ENCODE data around the gene TAF9. TPM values are rescaled to one million over a fixed set of nuclear protein-coding genes. Genes with fewer than 3 reads are reported as not detected.
"Not testable (repeated sequence)": the region's sequence is repeated elsewhere in the genome, so short reads cannot be mapped to it uniquely, and the experiment has no call there.

TAF9 gene
- total RNA-seq, 2 experiments from 2014 or later, result 52.0 to 52.8 TPM

DNA sequence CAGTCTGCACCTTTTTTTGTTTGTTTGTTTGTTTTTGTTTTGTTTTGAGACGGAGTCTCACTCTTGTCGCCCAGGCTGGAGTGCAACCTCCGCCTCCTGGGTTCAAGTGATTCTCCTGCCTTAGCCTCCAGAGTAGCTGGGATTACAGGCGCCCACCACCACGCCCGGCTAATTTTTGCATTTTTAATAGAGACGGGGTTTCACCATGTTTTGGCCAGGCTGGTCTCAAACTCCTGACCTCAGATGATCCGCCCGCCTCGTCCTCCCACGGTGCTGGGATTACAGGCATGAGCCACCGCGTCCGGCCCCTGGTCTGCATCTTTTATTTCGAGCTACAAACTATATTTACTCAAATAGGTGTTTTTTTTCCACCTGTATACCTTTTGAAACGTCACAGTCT is 1.0 kb upstream of the TAF9 start:
- not testable (repeated sequence) for H3K9me3 Mint-ChIP-seq (ENCODE audit: insufficient read depth); ATAC-seq; DNase-seq; H3K27me3 Mint-ChIP-seq (ENCODE audit: low read depth)
- Mint-ChIP-seq H3K36me3 (ENCODE audit: low read depth) (peaks cover 26% of the 10 kb centered on the region), H3K4me1 (ENCODE audit: low read depth) (peaks cover 36% of the 10 kb centered on the region), H3K27ac (peak overlapping the region; percentile 99), H3K4me3 (peak overlapping the region; percentile 99)
- POLR2A ChIA-PET, result interaction anchor here (0.6 to 1.1 kb wide), 6 partner anchors 8 to 136 kb away, joined by 3 to 4 read pairs (median 3); partner anchors contain the start of gene CDK7
- CTCF ChIA-PET, result interaction anchor here (0.8 to 1.0 kb wide), 2 partner anchors 38 to 277 kb away, joined by 3 read pairs; partner anchors contain the start of gene SLC30A5

DNA sequence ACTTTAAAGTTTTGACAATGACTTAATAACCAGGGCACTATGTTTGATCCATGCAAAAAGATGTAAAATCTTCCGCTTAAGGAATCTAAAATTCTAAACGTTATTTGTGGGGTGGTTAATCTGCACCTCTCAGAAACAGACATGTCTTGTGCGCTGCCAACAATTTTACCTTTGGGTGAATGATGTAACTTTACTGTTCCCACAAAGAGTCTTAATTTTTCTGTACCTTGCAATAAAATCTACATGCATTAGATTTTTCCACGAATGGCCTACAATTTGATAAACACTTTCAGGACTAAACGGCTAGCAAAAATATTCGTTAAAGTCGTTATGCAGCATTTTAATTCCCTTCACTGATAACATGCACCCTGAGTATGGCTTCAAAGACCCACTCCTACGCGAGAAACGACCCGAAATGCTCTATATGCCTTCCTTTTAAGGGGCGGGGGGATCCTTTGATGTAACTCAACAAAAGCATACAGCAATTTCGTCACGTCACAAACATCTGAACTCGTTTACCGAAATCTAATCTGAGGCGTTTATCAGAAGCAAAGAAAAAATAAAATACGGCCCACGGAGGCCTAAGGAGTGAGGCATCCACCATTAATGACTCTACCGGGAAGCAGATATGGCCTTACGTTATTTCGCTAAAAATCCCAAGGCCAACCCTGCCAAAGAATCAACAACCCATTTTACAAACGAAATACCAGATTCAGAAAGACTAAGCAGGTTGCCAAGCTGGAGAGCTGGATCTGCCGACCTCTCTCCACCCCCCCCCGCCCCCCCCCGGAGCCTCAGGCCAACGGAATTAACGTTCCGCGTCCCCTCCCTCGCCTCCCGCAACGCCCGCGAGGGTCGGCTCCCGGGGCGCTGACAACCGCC is 621 bp downstream of the TAF9 start:
- H3K9me3 Mint-ChIP-seq (ENCODE audit: insufficient read depth), result no peaks in the 10 kb centered on the region
- peak overlapping the region; percentile 99 for H3K27ac Mint-ChIP-seq
- ChIA-PET POLR2A (no interaction called here), CTCF (no interaction called here)
- DNase-seq (peak; percentile 30), ATAC-seq (peak; percentile 2)
- H3K27me3 Mint-ChIP-seq (ENCODE audit: low read depth), result no peaks in the 10 kb centered on the region
- peaks cover 39% of the 10 kb centered on the region for H3K4me1 Mint-ChIP-seq (ENCODE audit: low read depth)
- H3K4me3 Mint-ChIP-seq, result peak overlapping the region; percentile 99
- H3K36me3 Mint-ChIP-seq (ENCODE audit: low read depth), result peaks cover 34% of the 10 kb centered on the region

DNA sequence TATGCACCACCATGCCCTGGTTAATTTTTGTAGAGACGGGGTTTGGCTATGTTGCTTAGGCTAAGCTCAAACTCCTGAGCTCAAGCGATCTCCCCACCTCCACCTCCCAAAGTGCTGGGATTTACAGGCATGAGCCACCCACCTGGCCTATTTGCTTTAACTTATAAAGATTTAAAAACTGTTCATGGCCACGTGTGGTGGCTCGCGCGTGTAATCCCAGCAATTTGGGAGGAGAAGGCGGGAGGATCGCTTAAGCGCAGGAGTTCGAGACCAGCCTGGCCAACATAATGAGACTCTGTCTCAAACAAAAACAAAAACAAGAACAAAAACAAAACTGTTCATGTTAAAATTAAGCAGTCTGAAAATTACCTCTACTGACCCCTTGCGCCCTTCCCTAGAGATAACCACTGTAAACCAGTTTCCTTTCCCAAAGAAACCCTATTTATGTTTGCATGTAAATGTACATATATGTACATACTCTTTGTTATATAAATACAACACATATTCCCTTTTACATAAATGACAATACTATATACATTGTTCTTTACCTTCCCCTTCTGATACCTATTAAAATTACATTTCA is 1.5 kb downstream of the TAF9 start:
- Mint-ChIP-seq H3K36me3 (ENCODE audit: low read depth) (peaks cover 38% of the 10 kb centered on the region), H3K9me3 (ENCODE audit: insufficient read depth) (no peaks in the 10 kb centered on the region), H3K27me3 (ENCODE audit: low read depth) (no peaks in the 10 kb centered on the region), H3K4me1 (ENCODE audit: low read depth) (peaks cover 38% of the 10 kb centered on the region), H3K27ac (peak overlapping the region; percentile 99), H3K4me3 (peak overlapping the region; percentile 99)
- ChIA-PET POLR2A (no interaction called here), CTCF (interaction anchor here (1.4 kb wide), 1 partner anchor 274 kb away, joined by 4 read pairs; the partner anchor contains the start of gene SLC30A5)
- DNase-seq, result no peak
- ATAC-seq, result no peak

DNA sequence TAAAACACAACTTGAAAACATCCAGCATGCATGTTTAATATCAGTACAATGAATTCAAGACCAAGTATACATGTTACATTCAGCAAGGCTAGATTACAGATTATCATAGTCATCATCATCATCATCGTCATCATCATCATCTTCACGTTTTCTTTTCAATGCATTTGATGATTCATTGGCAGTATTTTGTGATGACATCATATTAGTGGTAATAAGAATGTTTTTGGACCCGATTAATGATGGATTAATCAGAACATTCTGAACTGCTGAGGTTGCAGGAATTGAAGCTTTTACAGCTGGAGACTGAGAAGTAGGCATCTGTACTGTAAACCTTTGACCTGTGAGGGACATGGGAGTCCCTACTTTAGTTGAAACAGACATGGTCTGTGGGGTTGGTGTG is 4.5 kb downstream of the TAF9 start:
- Mint-ChIP-seq H3K27ac (no peak overlapping the region), H3K9me3 (ENCODE audit: insufficient read depth) (no peaks in the 10 kb centered on the region), H3K36me3 (ENCODE audit: low read depth) (peaks cover 51% of the 10 kb centered on the region), H3K4me1 (ENCODE audit: low read depth) (peaks cover 25% of the 10 kb centered on the region), H3K4me3 (no peak overlapping the region), H3K27me3 (ENCODE audit: low read depth) (no peaks in the 10 kb centered on the region)
- ChIA-PET CTCF (no interaction called here), POLR2A (no interaction called here)
- ATAC-seq (no peak), DNase-seq (no peak)

DNA sequence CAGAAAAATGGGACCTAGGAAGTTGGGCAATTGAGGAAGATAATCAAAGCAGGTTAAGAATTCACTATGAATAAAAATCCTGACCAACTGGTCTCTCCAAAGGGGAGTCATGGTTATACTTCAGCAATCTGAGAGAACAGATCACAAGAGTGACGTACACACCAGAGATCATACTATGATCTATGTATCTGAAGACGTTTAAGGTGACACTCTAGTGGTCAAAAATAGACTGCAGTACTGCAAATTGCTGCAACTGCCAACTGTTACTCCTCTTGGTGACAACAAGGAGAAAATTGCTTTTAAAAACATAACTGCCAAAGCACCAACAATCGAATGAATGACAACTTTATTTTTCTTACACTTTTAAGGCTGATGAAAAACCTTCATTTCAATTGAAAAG is 4.9 kb downstream of the TAF9 start:
- no peak for DNase-seq
- ATAC-seq, result no peak
- Mint-ChIP-seq H3K4me1 (ENCODE audit: low read depth) (peaks cover 25% of the 10 kb centered on the region), H3K9me3 (ENCODE audit: insufficient read depth) (no peaks in the 10 kb centered on the region), H3K27ac (no peak overlapping the region), H3K36me3 (ENCODE audit: low read depth) (peaks cover 51% of the 10 kb centered on the region), H3K4me3 (no peak overlapping the region), H3K27me3 (ENCODE audit: low read depth) (no peaks in the 10 kb centered on the region)
- ChIA-PET POLR2A (no interaction called here), CTCF (no interaction called here)

DNA sequence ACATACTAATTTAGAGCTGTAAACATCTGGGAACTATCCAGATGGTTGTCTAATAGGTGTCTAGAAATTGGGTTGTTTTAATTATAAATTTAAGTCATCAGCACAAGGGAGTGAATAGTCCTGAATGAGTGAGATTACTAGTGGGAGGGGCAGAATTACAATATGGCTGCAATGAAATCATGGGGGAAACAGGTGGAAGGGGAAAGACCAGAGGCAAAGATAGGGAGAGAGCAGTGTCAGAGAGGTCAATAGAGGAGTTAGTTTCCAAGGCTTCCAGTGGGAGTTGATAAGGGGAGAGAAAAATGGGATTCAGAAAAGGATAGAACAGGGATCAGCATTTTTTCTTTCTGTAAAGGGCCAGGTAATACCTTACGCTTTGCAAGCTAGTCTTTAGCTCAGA is 8.9 kb downstream of the TAF9 start:
- no peaks in the 10 kb centered on the region for H3K9me3 Mint-ChIP-seq (ENCODE audit: insufficient read depth)
- DNase-seq (no peak), ATAC-seq (no peak)
- no peak overlapping the region for H3K4me3 Mint-ChIP-seq
- H3K27ac Mint-ChIP-seq, result no peak overlapping the region
- ChIA-PET CTCF (no interaction called here), POLR2A (no interaction called here)
- H3K36me3 Mint-ChIP-seq (ENCODE audit: low read depth), result peaks cover 53% of the 10 kb centered on the region
- peaks cover 20% of the 10 kb centered on the region for H3K4me1 Mint-ChIP-seq (ENCODE audit: low read depth)
- H3K27me3 Mint-ChIP-seq (ENCODE audit: low read depth), result no peaks in the 10 kb centered on the region

DNA sequence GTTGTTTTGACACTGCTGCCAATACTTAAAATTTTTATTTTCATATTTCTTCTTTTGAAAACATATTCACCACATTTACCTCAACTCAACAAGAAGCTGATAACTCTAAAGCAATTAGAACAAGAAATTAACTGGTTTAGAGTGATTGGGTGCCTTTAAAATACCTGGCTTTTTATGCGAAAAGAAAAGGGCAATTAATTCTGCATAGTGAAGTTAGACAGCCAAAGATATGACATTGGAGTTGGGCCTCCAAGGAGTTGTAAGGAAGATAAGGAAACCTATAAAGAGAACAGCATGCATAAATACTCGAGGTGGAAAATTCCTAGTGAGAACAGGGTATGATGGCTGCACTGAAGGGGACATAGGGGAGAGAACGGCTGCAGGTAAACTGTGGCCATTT is 9.6 kb downstream of the TAF9 start:
- H3K4me1 Mint-ChIP-seq (ENCODE audit: low read depth), result peaks cover 20% of the 10 kb centered on the region
- ChIA-PET CTCF (interaction anchor here (1.4 kb wide), 1 partner anchor 266 kb away, joined by 3 read pairs; the partner anchor contains the start of gene SLC30A5), POLR2A (no interaction called here)
- ATAC-seq (no peak), DNase-seq (no peak)
- H3K9me3 Mint-ChIP-seq (ENCODE audit: insufficient read depth), result no peaks in the 10 kb centered on the region
- no peak overlapping the region for H3K4me3 Mint-ChIP-seq
- no peaks in the 10 kb centered on the region for H3K27me3 Mint-ChIP-seq (ENCODE audit: low read depth)
- H3K27ac Mint-ChIP-seq, result no peak overlapping the region
- peaks cover 47% of the 10 kb centered on the region for H3K36me3 Mint-ChIP-seq (ENCODE audit: low read depth)

DNA sequence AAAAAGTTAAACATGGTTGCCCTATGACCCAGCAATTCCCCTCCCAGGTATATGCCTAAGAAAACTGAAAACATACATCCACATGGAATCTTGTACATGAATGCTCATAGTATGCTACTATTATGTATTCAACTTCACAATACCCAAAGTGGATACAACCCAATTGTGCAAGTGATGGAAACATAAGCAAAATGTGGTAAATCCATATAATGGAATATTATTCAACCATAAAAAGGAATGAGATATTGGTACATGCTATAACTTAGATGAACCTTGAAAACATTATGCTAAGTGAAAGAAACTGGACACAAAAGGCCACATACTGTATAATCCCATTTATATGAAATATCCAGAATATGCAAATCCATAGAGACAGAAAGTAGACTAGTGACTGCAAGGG is 18.7 kb downstream of the TAF9 start:
- no peak overlapping the region for H3K4me3 Mint-ChIP-seq
- no peak for DNase-seq
- ChIA-PET POLR2A (no interaction called here), CTCF (no interaction called here)
- no peaks in the 10 kb centered on the region for H3K9me3 Mint-ChIP-seq (ENCODE audit: insufficient read depth)
- H3K27me3 Mint-ChIP-seq (ENCODE audit: low read depth), result no peaks in the 10 kb centered on the region
- no peak overlapping the region for H3K27ac Mint-ChIP-seq
- ATAC-seq, result no peak
- peaks cover under 1% of the 10 kb centered on the region for H3K4me1 Mint-ChIP-seq (ENCODE audit: low read depth)
- H3K36me3 Mint-ChIP-seq (ENCODE audit: low read depth), result peaks cover 20% of the 10 kb centered on the region

DNA sequence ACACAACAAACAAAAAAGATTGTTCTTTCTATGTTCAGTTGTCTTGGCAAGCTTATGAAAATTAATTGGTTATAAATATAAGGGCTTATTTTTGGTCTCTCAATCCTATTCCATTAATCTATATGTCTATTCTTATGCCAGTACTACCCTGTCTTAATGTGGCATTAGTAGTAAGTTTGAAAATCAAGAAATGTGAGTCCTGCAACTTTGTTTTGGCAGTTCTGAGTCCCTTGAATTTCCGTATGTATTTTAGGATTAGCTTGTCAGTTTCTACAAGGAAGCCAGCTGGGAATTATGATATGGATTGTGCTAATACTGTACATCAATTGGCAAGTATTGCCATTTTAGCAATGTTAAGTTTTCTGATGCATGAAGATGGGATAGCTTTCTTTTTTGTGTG is 26.2 kb downstream of the TAF9 start:
- no peak for DNase-seq
- POLR2A ChIA-PET, result no interaction called here

DNA sequence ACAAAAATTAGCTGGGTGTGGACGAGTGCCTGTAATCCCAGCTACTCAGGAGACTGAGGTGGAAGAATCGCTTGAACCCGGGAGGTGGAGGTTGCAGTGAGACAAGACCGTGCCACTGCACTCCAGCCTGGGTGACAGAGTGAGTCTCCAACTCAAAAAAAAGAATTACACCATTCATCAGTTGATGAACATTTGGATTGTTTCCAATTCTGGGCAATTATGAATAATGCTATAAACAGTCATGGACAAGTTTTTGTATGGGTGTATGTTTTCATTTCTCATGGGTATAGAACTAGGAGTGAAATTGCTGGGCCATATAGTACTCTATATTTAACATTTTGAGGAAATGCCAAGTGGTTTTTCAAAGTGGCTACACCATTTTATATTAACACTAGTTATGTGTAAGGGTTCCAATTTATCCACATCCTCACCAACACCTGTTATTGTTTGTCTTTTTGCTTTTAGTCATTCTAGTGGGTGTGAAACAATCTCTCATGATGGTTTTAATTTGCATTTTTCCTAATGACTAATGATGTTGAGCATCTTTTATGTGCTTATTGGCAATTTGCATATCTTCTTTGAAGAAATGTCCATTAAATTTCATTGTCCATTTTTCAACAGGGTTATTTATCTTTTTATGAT is 27.7 kb downstream of the TAF9 start:
- Mint-ChIP-seq H3K9me3 (ENCODE audit: insufficient read depth) (no peaks in the 10 kb centered on the region), H3K4me3 (no peak overlapping the region), H3K4me1 (ENCODE audit: low read depth) (no peaks in the 10 kb centered on the region), H3K27me3 (ENCODE audit: low read depth) (no peaks in the 10 kb centered on the region), H3K27ac (no peak overlapping the region), H3K36me3 (ENCODE audit: low read depth) (no peaks in the 10 kb centered on the region)
- no peak for ATAC-seq
- no peak for DNase-seq
- CTCF ChIA-PET, result no interaction called here
- POLR2A ChIA-PET, result no interaction called here

More for the DNA sequence above, 26.2 kb downstream of the TAF9 start:
- H3K36me3 Mint-ChIP-seq (ENCODE audit: low read depth), result no peaks in the 10 kb centered on the region
- H3K27me3 Mint-ChIP-seq (ENCODE audit: low read depth), result no peaks in the 10 kb centered on the region
- no peaks in the 10 kb centered on the region for H3K4me1 Mint-ChIP-seq (ENCODE audit: low read depth)
- no peak overlapping the region for H3K27ac Mint-ChIP-seq
- H3K4me3 Mint-ChIP-seq, result no peak overlapping the region
- no peaks in the 10 kb centered on the region for H3K9me3 Mint-ChIP-seq (ENCODE audit: insufficient read depth)
- CTCF ChIA-PET, result interaction anchor here (0.5 to 1.9 kb wide), 3 partner anchors 8 to 300 kb away, joined by 3 to 11 read pairs (median 6); no protein-coding TSS in a partner anchor
- no peak for ATAC-seq

DNA sequence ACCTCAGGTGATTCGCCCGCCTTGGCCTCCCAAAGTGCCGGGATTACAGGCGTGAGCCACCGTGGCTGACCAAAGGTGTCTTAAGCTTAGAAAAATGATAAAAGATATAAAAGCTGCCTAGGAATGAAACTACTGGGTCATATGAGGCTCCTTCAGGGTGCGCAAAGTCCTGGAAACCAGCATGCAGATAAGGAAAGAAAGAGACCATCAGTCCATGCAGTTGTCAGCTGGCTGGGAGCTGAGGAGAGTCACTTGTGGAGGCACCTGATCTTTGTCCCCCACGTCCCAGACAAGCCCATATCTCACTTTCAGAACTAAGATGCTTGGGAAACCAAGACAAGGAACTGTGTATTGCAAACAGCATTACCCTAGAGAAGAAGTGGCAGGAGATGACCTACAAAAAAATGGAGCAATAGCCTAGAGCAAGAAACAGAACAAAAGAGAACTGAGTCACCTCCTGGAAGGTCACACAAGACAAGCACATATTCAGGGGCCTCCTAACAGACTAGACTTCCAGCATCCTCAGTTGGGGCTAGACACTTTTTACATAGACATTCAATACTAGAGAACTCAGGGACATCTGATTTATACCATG is 33.9 kb downstream of the TAF9 start:
- CTCF ChIA-PET, result interaction anchor here (0.8 to 4.2 kb wide), 9 partner anchors 8 to 292 kb away, joined by 3 to 36 read pairs (median 7); partner anchors contain the start of genes CDK7 and SLC30A5
- ATAC-seq, result no peak
- peaks cover 6% of the 10 kb centered on the region for H3K36me3 Mint-ChIP-seq (ENCODE audit: low read depth)
- POLR2A ChIA-PET, result no interaction called here
- DNase-seq, result no peak
- peaks cover 21% of the 10 kb centered on the region for H3K4me1 Mint-ChIP-seq (ENCODE audit: low read depth)
- H3K27me3 Mint-ChIP-seq (ENCODE audit: low read depth), result no peaks in the 10 kb centered on the region
- H3K27ac Mint-ChIP-seq, result no peak overlapping the region
- H3K4me3 Mint-ChIP-seq, result no peak overlapping the region
- peaks cover 3% of the 10 kb centered on the region for H3K9me3 Mint-ChIP-seq (ENCODE audit: insufficient read depth)
